MM.1S (cell line): ENCODE results near the gene RAD23A.

Experiments used
- CTCF ChIP-seq: fragments of 300-600 bp; sonication (generic); IDR thresholded peaks from 2 replicates; pipeline ENCODE4 v1.5.1; 2016; ENCODE audit warnings: antibody characterized with exemption, low read length, mixed read lengths
- EZH2phosphoT487 ChIP-seq: fragments of 300-600 bp; sonication (generic); IDR thresholded peaks from 2 replicates; pipeline ENCODE4 v1.6.1; 2018; ENCODE audit warnings: antibody characterized with exemption, low read length

DNA sequence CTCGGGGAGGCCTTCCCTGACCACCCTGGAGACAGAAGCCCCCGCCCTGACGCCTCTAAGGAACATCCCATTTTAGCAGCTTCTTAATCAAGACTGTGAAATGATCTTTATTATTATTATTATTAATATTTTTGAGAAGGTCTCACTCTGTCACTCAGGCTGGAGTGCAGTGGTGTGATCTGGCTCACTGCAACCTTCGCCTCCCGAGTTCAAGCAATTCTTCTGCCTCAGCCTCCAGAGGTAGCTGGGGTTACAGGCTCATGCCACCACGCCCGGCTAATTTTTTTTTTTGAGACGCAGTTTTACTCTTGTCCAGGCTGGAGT lies 20.1 kb downstream of the RAD23A start:
- TF ChIP-seq CTCF (no peak), EZH2phosphoT487 (no peak)
